ENCODE measurements around the gene CLOCK.

CLOCK gene

GRCh38 chr4:55442541-55442940, 104.2 kb downstream of the CLOCK start:
- Histone ChIP-seq H3K36me3 (ENCODE audit: insufficient read depth, insufficient read length, low read length) (peaks cover 25% of the 10 kb centered on the region), H3K9ac (ENCODE audit: insufficient read length, low read depth) (no peak overlapping the region), H3K9me3 (ENCODE audit: insufficient read depth, low read length) (no peaks in the 10 kb centered on the region), H3K27me3 (ENCODE audit: insufficient read depth, insufficient read length) (no peaks in the 10 kb centered on the region), H3K4me1 (ENCODE audit: insufficient read depth, insufficient read length) (no peaks in the 10 kb centered on the region), H3K4me3 (ENCODE audit: insufficient read length, low read depth) (no peak overlapping the region)
- TF ChIP-seq YY1 (IDR thresholded peaks at IDR 0.05; ENCODE audit: insufficient read depth, insufficient read length) (no peak), SUZ12 (IDR thresholded peaks at IDR 0.05; ENCODE audit: extremely low read depth, insufficient read depth, insufficient read length) (no peak), ZNF274 (IDR thresholded peaks at IDR 0.05; ENCODE audit: low read depth, low read length) (no peak)
- no peak for DNase-seq (ENCODE audit: low read depth, low spot score)

DNA sequence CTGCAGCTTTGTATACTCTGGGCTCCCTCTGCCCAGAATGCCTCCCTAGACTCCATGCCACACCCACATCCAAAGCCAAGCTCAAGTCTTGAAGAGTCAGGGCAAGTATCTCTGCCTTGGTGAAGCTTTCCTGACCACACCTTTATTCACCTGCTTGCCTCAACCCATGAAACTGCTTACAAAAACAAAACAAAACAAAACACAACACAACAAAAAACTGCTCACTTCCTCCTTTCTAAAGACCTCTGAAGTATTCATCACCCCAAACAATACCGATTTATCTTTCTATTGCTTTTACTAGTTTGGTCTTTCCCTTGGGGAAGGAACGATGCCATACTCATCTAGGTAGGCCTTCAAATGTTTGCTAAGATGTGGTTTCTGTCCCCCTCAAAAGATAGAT, 105.9 kb downstream of the CLOCK start:
- no peak for TF ChIP-seq ZNF274 (IDR thresholded peaks at IDR 0.05; ENCODE audit: low read depth, low read length)
- TF ChIP-seq SUZ12 (IDR thresholded peaks at IDR 0.05; ENCODE audit: extremely low read depth, insufficient read depth, insufficient read length), result no peak
- TF ChIP-seq YY1 (IDR thresholded peaks at IDR 0.05; ENCODE audit: insufficient read depth, insufficient read length), result no peak
- H3K4me3 ChIP-seq (ENCODE audit: insufficient read length, low read depth), result no peak overlapping the region
- H3K9me3 ChIP-seq (ENCODE audit: insufficient read depth, low read length), result no peaks in the 10 kb centered on the region
- H3K27me3 ChIP-seq (ENCODE audit: insufficient read depth, insufficient read length), result no peaks in the 10 kb centered on the region
- no peak overlapping the region for H3K9ac ChIP-seq (ENCODE audit: insufficient read length, low read depth)
- DNase-seq (ENCODE audit: low read depth, low spot score), result no peak
- peaks cover 33% of the 10 kb centered on the region for H3K36me3 ChIP-seq (ENCODE audit: insufficient read depth, insufficient read length, low read length)
- no peaks in the 10 kb centered on the region for H3K4me1 ChIP-seq (ENCODE audit: insufficient read depth, insufficient read length)

DNA sequence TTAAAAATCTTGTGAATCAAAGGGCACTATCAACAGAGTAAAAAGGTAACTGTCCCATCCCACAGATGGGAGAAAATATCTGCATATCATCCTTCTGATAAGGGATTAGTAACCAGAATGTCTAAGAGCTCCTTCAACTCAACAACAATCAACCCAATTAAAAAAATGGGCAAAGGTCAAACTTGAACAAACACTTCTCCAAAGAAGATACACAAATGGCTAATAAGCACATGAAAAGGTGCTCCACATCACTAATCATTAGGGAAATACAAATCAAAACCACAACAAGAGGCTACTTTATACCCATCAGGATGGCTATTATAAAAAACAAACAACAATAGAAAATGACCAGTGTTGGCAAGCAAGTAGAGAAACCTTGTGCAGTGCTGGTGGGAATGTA, 107.7 kb downstream of the CLOCK start:
- Histone ChIP-seq H3K4me3 (ENCODE audit: insufficient read length, low read depth) (no peak overlapping the region), H3K9ac (ENCODE audit: insufficient read length, low read depth) (no peak overlapping the region), H3K36me3 (ENCODE audit: insufficient read depth, insufficient read length, low read length) (peaks cover 48% of the 10 kb centered on the region), H3K9me3 (ENCODE audit: insufficient read depth, low read length) (no peaks in the 10 kb centered on the region), H3K27me3 (ENCODE audit: insufficient read depth, insufficient read length) (no peaks in the 10 kb centered on the region), H3K4me1 (ENCODE audit: insufficient read depth, insufficient read length) (no peaks in the 10 kb centered on the region)
- DNase-seq (ENCODE audit: low read depth, low spot score), result no peak
- TF ChIP-seq SUZ12 (IDR thresholded peaks at IDR 0.05; ENCODE audit: extremely low read depth, insufficient read depth, insufficient read length) (no peak), ZNF274 (IDR thresholded peaks at IDR 0.05; ENCODE audit: low read depth, low read length) (no peak), YY1 (IDR thresholded peaks at IDR 0.05; ENCODE audit: insufficient read depth, insufficient read length) (no peak)

GRCh38 chr4:55438314-55438713, 108.4 kb downstream of the CLOCK start:
- Histone ChIP-seq H3K36me3 (ENCODE audit: insufficient read depth, insufficient read length, low read length) (peaks cover 45% of the 10 kb centered on the region), H3K4me3 (ENCODE audit: insufficient read length, low read depth) (no peak overlapping the region)

GRCh38 chr4:55437823-55438222, 108.9 kb downstream of the CLOCK start:
- TF ChIP-seq ZNF274 (IDR thresholded peaks at IDR 0.05; ENCODE audit: low read depth, low read length), result no peak
- Histone ChIP-seq H3K27me3 (ENCODE audit: insufficient read depth, insufficient read length) (no peaks in the 10 kb centered on the region), H3K36me3 (ENCODE audit: insufficient read depth, insufficient read length, low read length) (peaks cover 47% of the 10 kb centered on the region), H3K4me3 (ENCODE audit: insufficient read length, low read depth) (no peak overlapping the region), H3K9me3 (ENCODE audit: insufficient read depth, low read length) (no peaks in the 10 kb centered on the region), H3K9ac (ENCODE audit: insufficient read length, low read depth) (no peak overlapping the region), H3K4me1 (ENCODE audit: insufficient read depth, insufficient read length) (no peaks in the 10 kb centered on the region)
- DNase-seq (ENCODE audit: low read depth, low spot score), result no peak

More at GRCh38 chr4:55438314-55438713, 108.4 kb downstream of the CLOCK start:
- no peak overlapping the region for H3K9ac ChIP-seq (ENCODE audit: insufficient read length, low read depth)
- no peaks in the 10 kb centered on the region for H3K9me3 ChIP-seq (ENCODE audit: insufficient read depth, low read length)
- TF ChIP-seq SUZ12 (IDR thresholded peaks at IDR 0.05; ENCODE audit: extremely low read depth, insufficient read depth, insufficient read length), result no peak
- no peak for TF ChIP-seq YY1 (IDR thresholded peaks at IDR 0.05; ENCODE audit: insufficient read depth, insufficient read length)
- no peak for TF ChIP-seq ZNF274 (IDR thresholded peaks at IDR 0.05; ENCODE audit: low read depth, low read length)
- no peaks in the 10 kb centered on the region for H3K4me1 ChIP-seq (ENCODE audit: insufficient read depth, insufficient read length)
- no peak for DNase-seq (ENCODE audit: low read depth, low spot score)
- no peaks in the 10 kb centered on the region for H3K27me3 ChIP-seq (ENCODE audit: insufficient read depth, insufficient read length)

DNA sequence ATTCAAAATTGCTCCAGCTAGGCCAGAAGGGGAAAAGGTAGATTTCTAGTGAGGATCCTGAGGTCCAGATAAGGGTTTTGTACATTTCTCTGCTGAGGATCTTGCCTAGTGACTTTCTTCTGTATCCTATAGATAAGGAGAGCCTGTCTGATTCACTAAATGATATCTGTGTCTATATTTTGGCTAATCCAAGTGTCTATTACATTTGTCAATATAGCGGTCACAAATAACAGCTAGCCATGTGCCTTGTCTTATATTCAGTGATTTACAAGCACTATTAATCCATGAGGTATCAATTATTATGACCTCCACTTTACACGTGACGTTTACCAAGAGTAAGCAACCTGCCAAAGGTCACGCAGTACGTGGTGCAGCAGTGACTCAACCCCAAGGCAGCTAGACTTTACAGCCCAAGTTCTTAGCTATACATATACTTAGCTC, 109.3 kb downstream of the CLOCK start:
- no peaks in the 10 kb centered on the region for H3K27me3 ChIP-seq (ENCODE audit: insufficient read depth, insufficient read length)
- TF ChIP-seq SUZ12 (IDR thresholded peaks at IDR 0.05; ENCODE audit: extremely low read depth, insufficient read depth, insufficient read length) (no peak), YY1 (IDR thresholded peaks at IDR 0.05; ENCODE audit: insufficient read depth, insufficient read length) (no peak)
- DNase-seq (ENCODE audit: low read depth, low spot score), result no peak
- H3K9ac ChIP-seq (ENCODE audit: insufficient read length, low read depth), result no peak overlapping the region
- peaks cover 49% of the 10 kb centered on the region for H3K36me3 ChIP-seq (ENCODE audit: insufficient read depth, insufficient read length, low read length)
- no peaks in the 10 kb centered on the region for H3K9me3 ChIP-seq (ENCODE audit: insufficient read depth, low read length)
- no peaks in the 10 kb centered on the region for H3K4me1 ChIP-seq (ENCODE audit: insufficient read depth, insufficient read length)
- no peak overlapping the region for H3K4me3 ChIP-seq (ENCODE audit: insufficient read length, low read depth)

DNA sequence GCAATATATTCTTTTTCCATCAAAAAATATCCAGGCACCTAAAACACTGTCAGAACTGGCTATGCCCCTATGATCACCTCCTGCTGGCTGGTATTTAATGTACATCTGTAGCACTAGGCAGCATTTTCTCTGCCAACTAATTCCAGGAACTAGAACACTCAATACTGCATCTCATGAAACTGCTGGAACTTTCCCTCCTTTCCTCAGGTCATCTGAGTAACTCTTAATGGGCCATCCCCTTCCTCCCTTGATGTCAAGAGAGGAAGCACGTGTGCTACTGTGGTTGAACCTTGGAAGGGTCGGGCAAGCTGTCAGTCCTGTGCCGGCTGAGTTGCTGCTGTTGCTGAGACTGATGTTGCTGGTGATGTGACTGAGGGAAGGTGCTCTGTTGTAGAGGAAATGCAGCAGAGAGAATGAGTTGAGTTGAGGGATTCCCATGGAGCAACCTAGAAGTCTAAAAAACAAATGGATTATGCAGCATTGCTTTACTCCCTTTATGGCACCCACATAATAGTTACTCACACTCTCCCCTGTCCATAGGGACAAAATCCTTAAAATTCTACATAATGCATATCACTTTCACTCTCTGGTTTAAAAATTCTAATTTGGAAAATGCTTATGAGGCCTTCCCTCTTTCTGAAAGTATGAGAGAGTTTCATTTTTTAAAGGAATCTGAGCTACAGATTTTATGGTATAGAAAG, 111.4 kb downstream of the CLOCK start:
- Histone ChIP-seq H3K4me3 (ENCODE audit: insufficient read length, low read depth) (no peak overlapping the region), H3K4me1 (ENCODE audit: insufficient read depth, insufficient read length) (no peaks in the 10 kb centered on the region), H3K36me3 (ENCODE audit: insufficient read depth, insufficient read length, low read length) (peaks cover 52% of the 10 kb centered on the region), H3K27me3 (ENCODE audit: insufficient read depth, insufficient read length) (no peaks in the 10 kb centered on the region), H3K9ac (ENCODE audit: insufficient read length, low read depth) (no peak overlapping the region), H3K9me3 (ENCODE audit: insufficient read depth, low read length) (no peaks in the 10 kb centered on the region)
- no peak for DNase-seq (ENCODE audit: low read depth, low spot score)
- TF ChIP-seq SUZ12 (IDR thresholded peaks at IDR 0.05; ENCODE audit: extremely low read depth, insufficient read depth, insufficient read length) (no peak), YY1 (IDR thresholded peaks at IDR 0.05; ENCODE audit: insufficient read depth, insufficient read length) (no peak)
